Umbilical cord (tissue), 2 donors: ENCODE measurements around the gene C5orf46. TPM values are rescaled to one million over a fixed set of nuclear protein-coding genes. Genes with fewer than 3 reads are reported as not detected.
A peak's percentile ranks its signal among the peaks of the same experiment; 100 is the strongest.
"Not testable (repeated sequence)": the region's sequence is repeated elsewhere in the genome, so short reads cannot be mapped to it uniquely, and the experiment has no call there.

Source experiments
- DNase-seq: peaks from one replicate; pipeline ENCODE4 v3.0.0-alpha.2; 2015; ENCODE audit warnings: low spot score
- total RNA-seq: library from RNA; depleted of rRNA; stranded (reverse); fragments of >200 nt; gene quantifications from one replicate; pipeline ENCODE4 v1.2.3, GENCODE V29; 2014; ENCODE audit warnings: low replicate concordance; ENCODE audit not compliant: insufficient read depth

C5orf46 gene
- 60.7 TPM for total RNA-seq

GRCh38 chr5:147906326-147907095 lies at the start of gene C5orf46:
TSS of gene C5orf46 (minus strand) at chr5:147906538. CDS start at chr5:147906501, 37 bp downstream.
- DNase-seq: peak; percentile 15

- DNase-seq: no peak
Observed at GRCh38 chr5:147954971-147955370, 48.6 kb upstream of the C5orf46 start.

GRCh38 chr5:147949711-147950573 lies 43.6 kb upstream of the C5orf46 start:
- DNase-seq: peak; percentile 44

GRCh38 chr5:147946658-147947274 lies 40.4 kb upstream of the C5orf46 start:
- DNase-seq: not testable (repeated sequence)

GRCh38 chr5:147939431-147940114 lies 33.2 kb upstream of the C5orf46 start:
- no peak for DNase-seq

GRCh38 chr5:147935032-147935431 lies 28.7 kb upstream of the C5orf46 start:
- peak; percentile 30 for DNase-seq

GRCh38 chr5:147930769-147931168 lies 24.4 kb upstream of the C5orf46 start:
- DNase-seq: no peak

- no peak for DNase-seq
Observed at GRCh38 chr5:147927901-147928300, 21.6 kb upstream of the C5orf46 start.

GRCh38 chr5:147925020-147925419 lies 18.7 kb upstream of the C5orf46 start:
- no peak for DNase-seq

GRCh38 chr5:147921136-147921535 lies 14.8 kb upstream of the C5orf46 start:
- DNase-seq: no peak

GRCh38 chr5:147920420-147921030 lies 14.2 kb upstream of the C5orf46 start:
- DNase-seq: no peak

- DNase-seq: no peak
Observed at GRCh38 chr5:147918899-147919298, 12.6 kb upstream of the C5orf46 start.

- DNase-seq: no peak
Observed at GRCh38 chr5:147918101-147918685, 11.9 kb upstream of the C5orf46 start.

GRCh38 chr5:147913786-147914185 lies 7.4 kb upstream of the C5orf46 start:
- DNase-seq: no peak

GRCh38 chr5:147912011-147912410 lies 5.7 kb upstream of the C5orf46 start:
- no peak for DNase-seq

GRCh38 chr5:147911427-147911826 lies 5.1 kb upstream of the C5orf46 start:
- no peak for DNase-seq

GRCh38 chr5:147904110-147904509 lies 2.2 kb downstream of the C5orf46 start:
- DNase-seq: no peak

- DNase-seq: no peak
Observed at GRCh38 chr5:147902609-147903115, 3.7 kb downstream of the C5orf46 start.

GRCh38 chr5:147901599-147902039 lies 4.7 kb downstream of the C5orf46 start:
- DNase-seq: peak; percentile 20

GRCh38 chr5:147898875-147899401 lies 7.4 kb downstream of the C5orf46 start:
- DNase-seq: no peak
